Karpas-422 (cell line): ENCODE measurements around the gene SLC4A11. TPM values are rescaled to one million over a fixed set of nuclear protein-coding genes. Genes with fewer than 3 reads are reported as not detected.

ENCODE experiments used
- DNase-seq: peaks from one replicate; pipeline ENCODE4 v3.0.0-alpha.2; 2015
- H2AFZ ChIP-seq: fragments of 200-600 bp; sonication (generic); 2 replicates; pipeline ENCODE4 v1.6.1; 2014; ENCODE audit warnings: antibody characterized with exemption, low read length, mixed read lengths
- H3K27ac ChIP-seq: fragments of 200-600 bp; sonication (generic); 2 replicates; pipeline ENCODE4 v1.5.1; 2014; ENCODE audit warnings: mild to moderate bottlenecking, low read length, moderate library complexity
- H3K27me3 ChIP-seq: fragments of 200-600 bp; sonication (generic); 2 replicates; pipeline ENCODE4 v1.6.1; 2014; ENCODE audit warnings: low read length, mixed read lengths
- H3K36me3 ChIP-seq: fragments of 200-600 bp; sonication (generic); 2 replicates; pipeline ENCODE4 v1.6.1; 2014; ENCODE audit warnings: low read length, mixed read lengths; ENCODE audit not compliant: insufficient read depth
- H3K4me1 ChIP-seq: fragments of 200-600 bp; sonication (generic); 2 replicates; pipeline ENCODE4 v1.6.1; 2014; ENCODE audit warnings: mild to moderate bottlenecking, low read length, mixed read lengths
- H3K4me2 ChIP-seq: fragments of 200-600 bp; sonication (generic); 2 replicates; pipeline ENCODE4 v1.6.1; 2014; ENCODE audit warnings: low read length, low read depth, mild to moderate bottlenecking; ENCODE audit not compliant: poor library complexity, severe bottlenecking
- H3K4me3 ChIP-seq: fragments of 200-600 bp; sonication (generic); 2 replicates; pipeline ENCODE4 v1.5.1; 2014; ENCODE audit warnings: mild to moderate bottlenecking, antibody characterized with exemption, low read length, mixed read lengths
- H3K79me2 ChIP-seq: fragments of 200-600 bp; sonication (generic); 2 replicates; pipeline ENCODE4 v1.6.1; 2014; ENCODE audit warnings: mild to moderate bottlenecking, low read length, mixed read lengths
- H3K9ac ChIP-seq: fragments of 200-600 bp; sonication (generic); 2 replicates; pipeline ENCODE4 v1.6.0; 2014; ENCODE audit warnings: low read length
- H3K9me2 ChIP-seq: fragments of 200-600 bp; sonication (generic), shearing (Covaris generic); replicated peaks from 2 replicates; pipeline ENCODE4 v1.6.0; 2014; ENCODE audit warnings: mild to moderate bottlenecking, low read length, moderate library complexity; ENCODE audit not compliant: insufficient read depth
- H3K9me3 ChIP-seq: fragments of 300-700, 200-600 bp; sonication (generic); 2 replicates; pipeline ENCODE4 v1.6.1; 2014; ENCODE audit warnings: low read length, mixed read lengths
- H4K20me1 ChIP-seq: fragments of 200-600 bp; sonication (generic); 2 replicates; pipeline ENCODE4 v1.6.1; 2014; ENCODE audit warnings: mild to moderate bottlenecking, antibody characterized with exemption, low read length, low read depth; ENCODE audit not compliant: insufficient read depth
- total RNA-seq: library from RNA; depleted of rRNA; stranded (reverse); fragments of >200 nt; shearing (Covaris generic); gene quantifications from 2 replicates; pipeline ENCODE4 v1.2.3, GENCODE V29; 2014; ENCODE audit warnings: low replicate concordance

The SLC4A11 gene
- total RNA-seq, 1 experiment from 2014 or later: 0.60 TPM

DNA sequence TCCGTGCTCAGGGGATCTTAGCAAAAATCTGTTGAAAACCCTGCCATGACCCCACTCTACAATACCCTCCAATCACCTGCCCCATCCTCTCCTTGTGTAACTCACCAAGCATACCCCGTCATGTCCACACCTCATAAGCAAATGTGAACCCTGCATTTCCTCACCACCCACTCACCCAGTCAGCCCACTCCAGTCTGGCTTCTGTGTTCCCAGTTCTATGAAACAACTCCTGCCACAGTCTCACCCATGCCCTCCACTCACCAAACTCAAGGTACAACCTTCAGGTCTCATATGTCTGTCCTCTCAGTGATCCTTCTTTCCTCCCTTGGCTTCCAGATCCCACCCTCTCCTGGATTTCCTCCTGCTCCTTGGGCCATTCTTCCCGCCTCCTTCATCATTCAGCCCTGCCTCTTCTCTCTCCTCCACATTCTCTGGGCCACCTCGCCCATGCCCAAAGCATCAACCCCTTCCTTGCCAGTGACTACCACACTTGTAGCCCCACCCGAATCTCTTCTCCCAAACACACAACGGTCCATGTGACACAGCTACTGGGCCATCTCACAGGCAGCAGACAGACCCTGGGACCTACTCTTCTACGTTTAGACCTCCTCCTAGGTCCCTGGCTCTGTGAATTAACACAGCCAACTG, 43.3 kb downstream of the SLC4A11 start:
- Histone ChIP-seq H3K4me1 (no peaks in the 10 kb centered on the region), H3K27ac (no peak overlapping the region), H3K36me3 (peaks cover 12% of the 10 kb centered on the region), H3K27me3 (no peaks in the 10 kb centered on the region), H3K9me3 (no peaks in the 10 kb centered on the region), H3K4me2 (no peak overlapping the region), H3K79me2 (0 out of 2 replicates have a peak, but pooled peaks cover 3% of the 10 kb centered on the region), H4K20me1 (no peaks in the 10 kb centered on the region), H3K9me2 (no peaks in the 10 kb centered on the region), H3K9ac (no peak overlapping the region), H2AFZ (no peak overlapping the region), H3K4me3 (no peak overlapping the region)
- no peak for DNase-seq

DNA sequence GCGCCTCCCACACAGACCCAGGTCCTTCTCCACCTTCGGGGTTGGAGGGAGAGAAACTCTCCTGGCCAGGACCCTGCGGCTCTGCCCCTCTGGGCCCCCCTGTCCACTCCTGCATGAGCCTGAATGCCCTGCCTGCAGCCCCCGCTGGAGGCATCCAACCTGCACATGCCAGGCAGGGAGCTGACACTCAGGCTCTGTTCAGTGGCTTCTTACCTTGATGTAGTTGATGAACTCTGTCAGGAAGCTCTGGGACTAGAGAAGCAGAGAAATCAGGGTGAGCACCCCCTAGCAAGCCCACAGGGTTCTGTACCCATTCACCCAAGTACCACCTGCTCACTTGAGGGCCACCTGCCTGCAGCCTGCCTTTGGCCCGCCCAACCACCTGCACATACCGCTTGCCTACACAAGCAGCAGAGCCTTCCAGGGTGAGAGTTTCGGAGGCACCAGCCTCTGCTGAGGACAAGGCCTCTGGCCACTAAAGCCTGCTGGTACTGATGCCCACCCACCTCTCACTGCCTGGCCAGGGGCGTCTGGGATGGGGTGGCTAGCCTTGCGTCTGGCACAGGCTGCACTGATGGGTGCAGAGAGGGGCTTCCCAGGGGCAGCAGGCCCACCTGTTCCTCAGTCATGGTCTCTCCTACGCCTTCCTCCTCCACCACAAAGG, 44.2 kb downstream of the SLC4A11 start:
- no peak overlapping the region for H3K4me2 ChIP-seq
- H3K27me3 ChIP-seq: no peaks in the 10 kb centered on the region
- H4K20me1 ChIP-seq: no peaks in the 10 kb centered on the region
- no peak for DNase-seq
- no peak overlapping the region for H3K9ac ChIP-seq
- no peak overlapping the region for H3K27ac ChIP-seq
- no peak overlapping the region for H2AFZ ChIP-seq
- no peak overlapping the region for H3K4me3 ChIP-seq
- H3K9me2 ChIP-seq: no peaks in the 10 kb centered on the region
- H3K79me2 ChIP-seq: 0 out of 2 replicates have a peak, but pooled peaks cover 3% of the 10 kb centered on the region
- H3K4me1 ChIP-seq: no peaks in the 10 kb centered on the region
- peaks cover 11% of the 10 kb centered on the region for H3K36me3 ChIP-seq
- no peaks in the 10 kb centered on the region for H3K9me3 ChIP-seq

DNA sequence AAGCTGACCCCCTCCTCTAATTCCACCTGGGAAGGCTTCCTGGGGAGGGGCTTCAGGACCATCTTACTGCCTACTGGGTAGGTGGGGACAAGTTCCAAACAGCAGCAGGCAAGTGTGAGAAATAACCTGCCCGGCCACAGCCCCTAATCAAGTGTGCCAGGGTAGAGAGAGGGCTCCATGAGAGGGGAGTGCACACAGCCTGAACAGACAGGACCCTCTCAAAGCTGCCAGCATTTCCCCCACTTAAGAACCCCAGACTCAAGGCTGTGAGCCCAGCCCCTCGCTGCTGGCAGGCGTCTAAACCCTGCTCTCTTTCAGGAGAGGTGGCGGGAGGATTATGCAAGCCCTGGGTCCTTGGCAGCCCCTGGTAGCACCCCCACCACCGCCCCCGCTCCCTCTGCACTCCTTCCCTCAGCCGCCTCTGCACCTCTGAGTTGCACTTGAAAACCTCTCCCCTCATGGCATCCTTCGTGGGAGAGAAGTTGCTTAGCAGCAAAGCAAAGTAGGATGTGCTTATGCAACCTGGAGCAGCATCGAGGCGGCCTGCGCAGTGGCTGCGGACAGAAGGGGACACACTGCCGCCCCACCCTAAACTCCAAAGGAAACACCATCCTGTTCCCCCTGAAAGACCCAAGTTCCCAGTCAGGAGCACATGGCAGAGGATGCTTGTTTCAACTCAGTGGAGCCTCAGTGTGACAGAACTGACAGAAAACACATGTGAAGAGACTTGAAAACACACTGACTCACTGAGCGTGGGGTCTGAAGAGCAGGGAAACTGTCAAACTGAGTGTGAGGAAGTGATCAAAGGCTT, 45.0 kb downstream of the SLC4A11 start:
- Histone ChIP-seq H3K36me3 (peaks cover 4% of the 10 kb centered on the region), H3K4me3 (no peak overlapping the region), H3K27ac (no peak overlapping the region), H3K4me1 (no peaks in the 10 kb centered on the region), H3K9me3 (no peaks in the 10 kb centered on the region), H4K20me1 (no peaks in the 10 kb centered on the region), H2AFZ (no peak overlapping the region), H3K9me2 (no peaks in the 10 kb centered on the region), H3K9ac (no peak overlapping the region), H3K27me3 (no peaks in the 10 kb centered on the region), H3K4me2 (no peak overlapping the region), H3K79me2 (no peaks in the 10 kb centered on the region)
- no peak for DNase-seq

DNA sequence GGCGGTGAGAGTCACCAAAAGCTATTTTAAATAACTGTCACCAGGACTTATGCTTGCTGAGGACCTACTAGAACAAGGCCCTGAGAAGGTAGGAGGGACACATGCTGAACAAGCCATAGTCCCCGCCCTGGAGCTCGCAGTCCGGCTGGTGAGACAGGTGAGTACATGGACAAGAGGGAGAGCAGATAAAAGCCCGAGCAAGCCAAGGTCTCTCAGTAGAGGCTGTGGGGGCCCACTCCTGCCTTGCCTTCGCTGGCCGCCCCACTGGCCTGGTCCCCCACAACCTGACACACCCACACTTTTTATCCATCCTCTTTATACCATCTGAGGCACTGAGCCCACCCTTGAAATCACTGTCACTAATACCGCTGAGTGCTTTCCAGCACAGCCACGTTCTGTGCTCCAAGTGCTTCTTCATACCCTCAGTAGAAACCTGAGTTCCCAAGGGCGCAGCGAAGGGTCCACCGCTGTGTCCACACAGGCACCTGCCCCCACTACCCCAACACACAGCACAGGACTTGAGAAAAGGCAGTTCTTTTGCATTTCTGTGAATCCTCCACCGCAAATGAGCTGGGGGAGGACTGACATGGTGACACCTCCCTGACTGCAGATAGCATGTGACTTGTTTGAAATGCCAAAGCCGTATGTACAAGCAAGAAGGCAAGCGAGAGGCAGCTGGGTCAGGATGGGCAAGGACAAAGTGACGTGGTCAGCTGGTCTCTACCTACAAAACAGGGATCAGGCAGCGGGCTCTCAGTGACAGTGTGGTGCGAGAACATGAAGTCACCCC, 46.6 kb downstream of the SLC4A11 start:
- Histone ChIP-seq H3K9me3 (no peaks in the 10 kb centered on the region), H3K4me3 (no peak overlapping the region), H3K9ac (no peak overlapping the region), H3K4me2 (no peak overlapping the region), H3K27me3 (no peaks in the 10 kb centered on the region), H3K36me3 (peaks cover 4% of the 10 kb centered on the region), H3K4me1 (no peaks in the 10 kb centered on the region), H2AFZ (no peak overlapping the region), H3K27ac (no peak overlapping the region), H3K9me2 (no peaks in the 10 kb centered on the region), H4K20me1 (no peaks in the 10 kb centered on the region), H3K79me2 (no peaks in the 10 kb centered on the region)
- DNase-seq: no peak

DNA sequence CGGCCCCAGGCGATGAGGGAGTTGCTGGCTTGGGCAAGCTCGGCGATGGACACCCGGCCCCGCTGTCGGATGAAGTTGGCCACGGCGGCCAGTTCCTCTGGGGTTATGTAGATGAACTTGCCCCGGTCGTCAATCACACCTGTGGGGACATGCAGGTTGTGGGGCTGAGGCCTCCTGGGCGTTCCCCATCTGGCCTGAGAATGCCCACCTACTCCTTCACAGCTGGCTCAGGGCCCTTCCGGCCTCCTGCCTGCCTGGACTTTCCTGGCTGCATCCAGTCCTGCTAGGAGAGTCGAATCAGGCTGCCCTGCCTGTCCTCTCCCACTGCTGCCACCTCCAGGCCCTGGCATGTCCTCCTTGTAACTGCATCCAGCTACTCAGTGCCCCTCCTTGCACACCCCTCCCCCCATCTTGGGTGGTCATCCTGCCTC, 48.3 kb downstream of the SLC4A11 start:
- H3K4me1 ChIP-seq: no peaks in the 10 kb centered on the region
- no peaks in the 10 kb centered on the region for H3K79me2 ChIP-seq
- H3K27me3 ChIP-seq: no peaks in the 10 kb centered on the region
- H3K27ac ChIP-seq: no peak overlapping the region
- no peaks in the 10 kb centered on the region; the same call in none of the 2 replicates for H3K36me3 ChIP-seq
- H3K4me2 ChIP-seq: no peak overlapping the region
- H3K9me3 ChIP-seq: no peaks in the 10 kb centered on the region
- no peaks in the 10 kb centered on the region for H4K20me1 ChIP-seq
- H2AFZ ChIP-seq: no peak overlapping the region
- no peak for DNase-seq
- H3K9ac ChIP-seq: no peak overlapping the region
- no peak overlapping the region for H3K4me3 ChIP-seq
- H3K9me2 ChIP-seq: no peaks in the 10 kb centered on the region

DNA sequence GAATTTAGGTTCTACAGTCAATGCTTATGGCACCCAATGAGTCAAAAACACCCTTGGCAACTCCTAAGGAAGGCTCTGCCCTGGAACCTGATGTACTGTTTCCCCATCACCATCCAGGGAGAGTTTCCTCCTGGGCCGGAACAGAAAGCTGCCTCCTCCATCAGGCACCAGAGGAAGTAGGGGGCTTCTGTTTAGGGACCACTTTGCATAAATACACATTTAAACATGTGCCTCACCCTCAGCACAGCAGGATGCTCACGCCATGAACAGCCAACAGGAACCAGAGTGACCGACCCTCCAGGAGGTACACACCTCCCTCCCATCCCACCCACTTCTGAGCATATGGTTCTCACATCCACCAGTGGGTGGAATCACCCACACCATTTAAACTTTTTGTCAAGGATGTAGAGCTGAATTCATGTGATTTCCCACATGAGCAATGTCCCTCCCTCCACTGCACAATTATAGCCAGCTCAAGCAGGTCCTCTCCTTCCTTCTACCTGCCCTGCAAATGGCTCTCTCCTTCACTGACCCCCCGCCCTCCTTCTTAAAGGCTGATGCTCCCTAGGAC, 49.3 kb downstream of the SLC4A11 start:
- Histone ChIP-seq H4K20me1 (no peaks in the 10 kb centered on the region), H3K9me3 (no peaks in the 10 kb centered on the region), H3K36me3 (no peaks in the 10 kb centered on the region; the same call in none of the 2 replicates), H3K27ac (no peak overlapping the region), H3K4me3 (no peak overlapping the region), H2AFZ (no peak overlapping the region), H3K9me2 (no peaks in the 10 kb centered on the region), H3K27me3 (no peaks in the 10 kb centered on the region), H3K9ac (no peak overlapping the region), H3K4me1 (no peaks in the 10 kb centered on the region), H3K79me2 (no peaks in the 10 kb centered on the region), H3K4me2 (no peak overlapping the region)
- no peak for DNase-seq

DNA sequence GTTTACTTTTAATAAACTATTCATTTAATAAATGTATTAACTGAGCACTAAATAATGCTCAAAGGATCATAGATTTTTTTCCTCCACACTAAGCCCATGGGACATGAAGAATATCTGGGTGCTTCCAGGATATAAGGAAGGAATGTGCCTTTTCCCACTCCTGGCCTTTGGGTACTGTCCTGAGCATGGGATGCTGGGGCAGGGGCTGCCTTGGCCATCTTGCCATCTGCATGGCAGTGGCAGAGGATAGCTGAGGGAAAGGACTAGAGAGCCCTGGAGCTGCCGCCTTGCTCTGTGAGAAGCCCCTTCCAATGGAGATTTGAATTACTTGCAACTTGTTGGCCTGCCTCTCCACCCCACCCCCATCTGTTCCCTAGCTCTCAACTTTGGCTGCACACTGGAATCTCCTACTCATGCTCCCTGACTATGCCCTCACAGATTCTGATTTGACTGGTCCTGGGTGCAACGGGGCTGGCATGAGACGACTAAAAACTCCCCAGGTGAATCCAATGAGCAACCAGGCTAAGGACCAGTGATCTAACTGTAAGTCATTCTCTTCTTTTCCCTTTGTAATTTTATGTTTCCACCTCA, 50.1 kb downstream of the SLC4A11 start:
- no peaks in the 10 kb centered on the region for H3K79me2 ChIP-seq
- H3K4me2 ChIP-seq: no peak overlapping the region
- no peak overlapping the region for H3K27ac ChIP-seq
- H3K4me1 ChIP-seq: no peaks in the 10 kb centered on the region
- H4K20me1 ChIP-seq: 0 out of 2 replicates have a peak, but pooled peaks cover 2% of the 10 kb centered on the region
- H3K4me3 ChIP-seq: no peak overlapping the region
- no peak for DNase-seq
- no peak overlapping the region for H2AFZ ChIP-seq
- H3K36me3 ChIP-seq: no peaks in the 10 kb centered on the region; the same call in none of the 2 replicates
- H3K9me2 ChIP-seq: no peaks in the 10 kb centered on the region
- no peak overlapping the region for H3K9ac ChIP-seq
- H3K9me3 ChIP-seq: no peaks in the 10 kb centered on the region
- no peaks in the 10 kb centered on the region for H3K27me3 ChIP-seq
